Endothelial cell (in vitro differentiated cells): ENCODE data around the gene HSPA12B. TPM values are rescaled to one million over a fixed set of nuclear protein-coding genes. Genes with fewer than 3 reads are reported as not detected.

ENCODE experiments used
- DNase-seq: peaks from one replicate; pipeline ENCODE4 v3.0.0; 2021; ENCODE audit warnings: low spot score
- H3K27ac Mint-ChIP-seq: one replicate; pipeline ENCODE4 v1.8.0; 2021; ENCODE audit warnings: mixed read lengths, inconsistent platforms; ENCODE audit not compliant: unreplicated experiment
- H3K27me3 Mint-ChIP-seq: one replicate; pipeline ENCODE4 v1.8.0; 2021; ENCODE audit warnings: mild to moderate bottlenecking, moderate library complexity, mixed read lengths, inconsistent platforms; ENCODE audit not compliant: unreplicated experiment
- H3K36me3 Mint-ChIP-seq: one replicate; pipeline ENCODE4 v1.8.0; 2021; ENCODE audit warnings: mild to moderate bottlenecking, low read depth, mixed read lengths, inconsistent platforms; ENCODE audit not compliant: unreplicated experiment
- H3K4me1 Mint-ChIP-seq: one replicate; pipeline ENCODE4 v1.8.0; 2021; ENCODE audit warnings: mild to moderate bottlenecking, mixed read lengths, inconsistent platforms; ENCODE audit not compliant: unreplicated experiment
- H3K4me3 Mint-ChIP-seq: one replicate; pipeline ENCODE4 v1.8.0; 2021; ENCODE audit warnings: mild to moderate bottlenecking, mixed read lengths, inconsistent platforms; ENCODE audit not compliant: unreplicated experiment
- H3K9me3 Mint-ChIP-seq: one replicate; pipeline ENCODE4 v1.8.0; 2021; ENCODE audit warnings: mixed read lengths, inconsistent platforms; ENCODE audit not compliant: unreplicated experiment
- total RNA-seq: library from RNA; stranded (reverse); fragmentation: NEBNext Ultra II Directional; extraction: Animal tissue kit (Norgen Biotek cat#: 25700); gene quantifications from one replicate; pipeline ENCODE4 v1.2.1, GENCODE V29; 2021; ENCODE audit not compliant: unreplicated experiment
- TF ChIP-seq, protein P1 (sequence below): fragments of 200-600 bp; sonication (generic); IDR thresholded peaks from one replicate; pipeline ENCODE4 v1.5.0; 2021; ENCODE audit warnings: antibody characterized with exemption; ENCODE audit not compliant: unreplicated experiment

Gene HSPA12B
- total RNA-seq, 1 donor from 2014 or later: 12.7 TPM

DNA sequence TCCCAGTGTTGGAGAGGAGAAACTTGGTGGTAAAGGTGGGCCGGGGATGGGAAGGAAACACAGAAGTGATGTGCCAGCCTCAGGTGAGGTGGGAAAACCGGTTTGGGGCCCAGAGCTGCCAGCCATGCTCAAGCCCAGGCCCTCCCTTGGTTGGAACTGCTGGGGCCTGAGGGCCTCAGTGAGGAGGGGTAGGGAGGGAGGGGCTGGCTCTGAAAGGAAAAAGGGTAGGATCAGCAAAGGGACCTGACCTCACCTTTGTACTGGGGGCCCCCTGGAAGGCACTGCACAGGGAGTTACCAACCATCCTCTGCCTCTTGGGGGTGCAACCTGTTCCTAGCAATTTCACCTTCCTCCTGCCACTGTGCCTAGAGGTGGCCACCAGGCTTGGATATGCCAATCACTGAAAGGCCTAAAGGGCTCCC is 50.6 kb downstream of the HSPA12B start:
- H3K27ac Mint-ChIP-seq: no peak overlapping the region

DNA sequence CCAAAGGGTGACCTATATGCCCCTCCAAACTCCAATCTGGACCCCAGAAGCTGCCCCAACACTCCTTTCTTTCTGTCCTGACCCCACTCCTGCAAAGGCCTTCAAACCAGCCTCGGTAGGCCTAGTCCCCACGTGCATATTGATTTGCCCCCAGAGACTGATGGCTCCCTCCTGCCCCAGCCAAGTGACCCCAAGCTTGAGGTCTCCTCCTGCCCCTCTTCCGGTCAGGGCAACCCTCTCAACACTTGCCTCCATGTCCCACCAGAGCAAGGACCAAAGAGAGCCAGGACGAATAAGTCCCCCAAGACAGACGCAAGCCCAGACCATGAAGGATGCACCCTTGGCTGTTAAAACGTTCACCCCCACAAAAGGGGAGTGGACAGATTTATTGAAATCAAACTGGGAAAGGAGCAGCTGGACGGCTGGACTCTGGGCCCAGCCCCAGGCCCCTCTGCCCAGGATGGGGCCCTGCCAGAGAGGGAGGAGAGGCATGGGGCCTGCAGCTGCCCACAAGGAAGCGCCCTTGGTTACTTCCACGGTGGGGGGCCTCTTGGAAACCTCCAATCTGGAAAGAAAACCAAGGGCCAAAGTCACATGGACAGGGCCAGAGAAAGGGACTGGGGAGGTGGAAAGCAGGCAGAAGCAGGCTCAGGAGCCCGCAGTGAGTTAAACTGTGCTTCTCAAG is 51.2 kb downstream of the HSPA12B start:
- H3K4me3 Mint-ChIP-seq: peak overlapping the region; percentile 31
- H3K4me1 Mint-ChIP-seq: peaks cover 13% of the 10 kb centered on the region
- H3K36me3 Mint-ChIP-seq: peaks cover 6% of the 10 kb centered on the region
- H3K27me3 Mint-ChIP-seq: peaks cover 26% of the 10 kb centered on the region
- no peak overlapping the region for H3K27ac Mint-ChIP-seq
- TF ChIP-seq, protein P1, sequence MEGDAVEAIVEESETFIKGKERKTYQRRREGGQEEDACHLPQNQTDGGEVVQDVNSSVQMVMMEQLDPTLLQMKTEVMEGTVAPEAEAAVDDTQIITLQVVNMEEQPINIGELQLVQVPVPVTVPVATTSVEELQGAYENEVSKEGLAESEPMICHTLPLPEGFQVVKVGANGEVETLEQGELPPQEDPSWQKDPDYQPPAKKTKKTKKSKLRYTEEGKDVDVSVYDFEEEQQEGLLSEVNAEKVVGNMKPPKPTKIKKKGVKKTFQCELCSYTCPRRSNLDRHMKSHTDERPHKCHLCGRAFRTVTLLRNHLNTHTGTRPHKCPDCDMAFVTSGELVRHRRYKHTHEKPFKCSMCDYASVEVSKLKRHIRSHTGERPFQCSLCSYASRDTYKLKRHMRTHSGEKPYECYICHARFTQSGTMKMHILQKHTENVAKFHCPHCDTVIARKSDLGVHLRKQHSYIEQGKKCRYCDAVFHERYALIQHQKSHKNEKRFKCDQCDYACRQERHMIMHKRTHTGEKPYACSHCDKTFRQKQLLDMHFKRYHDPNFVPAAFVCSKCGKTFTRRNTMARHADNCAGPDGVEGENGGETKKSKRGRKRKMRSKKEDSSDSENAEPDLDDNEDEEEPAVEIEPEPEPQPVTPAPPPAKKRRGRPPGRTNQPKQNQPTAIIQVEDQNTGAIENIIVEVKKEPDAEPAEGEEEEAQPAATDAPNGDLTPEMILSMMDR: no peak
- no peak for DNase-seq
- H3K9me3 Mint-ChIP-seq: no peaks in the 10 kb centered on the region

More for the DNA sequence above, 50.6 kb downstream of the HSPA12B start:
- DNase-seq: no peak
- H3K27me3 Mint-ChIP-seq: peaks cover 28% of the 10 kb centered on the region
- H3K4me1 Mint-ChIP-seq: peaks cover 13% of the 10 kb centered on the region
- H3K9me3 Mint-ChIP-seq: no peaks in the 10 kb centered on the region
- H3K36me3 Mint-ChIP-seq: peaks cover 6% of the 10 kb centered on the region
- no peak overlapping the region for H3K4me3 Mint-ChIP-seq
- TF ChIP-seq, protein P1: no peak

DNA sequence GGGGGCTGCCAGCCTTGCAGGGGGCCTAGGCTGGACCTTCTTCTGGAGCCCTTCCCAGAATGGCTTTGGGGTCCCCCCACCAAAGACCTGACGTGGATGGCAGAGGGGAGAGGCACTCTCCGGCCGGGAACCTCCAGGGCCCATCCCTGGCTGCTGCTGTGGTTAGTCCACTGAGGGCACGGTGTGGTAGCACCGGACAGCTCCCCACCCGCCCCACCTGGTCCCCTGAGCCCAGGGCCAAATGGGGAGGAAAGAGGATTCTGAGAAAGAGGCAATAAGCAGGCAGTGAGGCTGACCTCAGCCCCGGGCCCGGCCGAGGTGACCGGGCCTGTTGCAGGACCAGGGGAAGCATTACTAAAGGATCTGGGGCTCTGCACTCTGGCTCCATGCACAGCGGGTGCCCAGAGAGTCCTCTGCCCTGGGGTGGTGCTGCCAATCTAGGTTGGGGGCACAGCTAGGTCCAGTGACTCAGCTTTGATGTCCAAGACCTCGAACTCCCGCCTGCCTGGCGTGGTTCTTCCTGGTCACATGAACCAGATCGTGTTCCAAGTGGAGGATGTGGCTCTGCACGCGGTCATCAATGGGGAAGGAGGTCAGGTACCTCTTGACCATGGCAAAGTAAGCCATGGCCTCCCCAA is 51.9 kb downstream of the HSPA12B start:
- no peak for DNase-seq

DNA sequence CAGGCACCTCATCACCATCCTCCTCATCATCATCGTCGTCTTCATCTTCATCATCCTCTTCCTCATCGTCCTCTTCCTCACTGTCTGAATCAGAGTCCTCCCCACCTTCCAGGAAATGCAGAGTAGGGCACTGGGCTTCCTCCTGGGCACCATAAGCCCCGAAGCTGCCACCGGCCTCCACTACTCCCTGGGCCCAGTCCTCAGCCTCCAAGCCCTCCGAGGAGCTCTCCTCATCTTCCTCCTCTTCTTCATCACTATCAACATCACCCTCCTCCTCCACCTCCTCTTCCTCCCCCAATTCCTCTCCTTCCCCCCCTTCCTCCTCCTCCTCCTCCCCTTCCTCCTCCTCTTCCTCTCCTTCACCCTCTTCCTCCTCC is 52.4 kb downstream of the HSPA12B start:
- no peak for DNase-seq
- H3K4me3 Mint-ChIP-seq: peak overlapping the region; percentile 71

More for the DNA sequence above, 51.9 kb downstream of the HSPA12B start:
- peak overlapping the region; percentile 71 for H3K4me3 Mint-ChIP-seq
- TF ChIP-seq, protein P1: no peak
- H3K9me3 Mint-ChIP-seq: no peaks in the 10 kb centered on the region
- peaks cover 13% of the 10 kb centered on the region for H3K4me1 Mint-ChIP-seq
- no peak overlapping the region for H3K27ac Mint-ChIP-seq
- H3K36me3 Mint-ChIP-seq: peaks cover 6% of the 10 kb centered on the region
- H3K27me3 Mint-ChIP-seq: peaks cover 26% of the 10 kb centered on the region

More for the DNA sequence above, 52.4 kb downstream of the HSPA12B start:
- H3K27me3 Mint-ChIP-seq: peaks cover 21% of the 10 kb centered on the region
- H3K9me3 Mint-ChIP-seq: no peaks in the 10 kb centered on the region
- no peak overlapping the region for H3K27ac Mint-ChIP-seq
- peaks cover 13% of the 10 kb centered on the region for H3K4me1 Mint-ChIP-seq
- TF ChIP-seq, protein P1: no peak
- H3K36me3 Mint-ChIP-seq: peaks cover 6% of the 10 kb centered on the region
